ENCODE measurements around the gene CCDC122.

Gene CCDC122

DNA sequence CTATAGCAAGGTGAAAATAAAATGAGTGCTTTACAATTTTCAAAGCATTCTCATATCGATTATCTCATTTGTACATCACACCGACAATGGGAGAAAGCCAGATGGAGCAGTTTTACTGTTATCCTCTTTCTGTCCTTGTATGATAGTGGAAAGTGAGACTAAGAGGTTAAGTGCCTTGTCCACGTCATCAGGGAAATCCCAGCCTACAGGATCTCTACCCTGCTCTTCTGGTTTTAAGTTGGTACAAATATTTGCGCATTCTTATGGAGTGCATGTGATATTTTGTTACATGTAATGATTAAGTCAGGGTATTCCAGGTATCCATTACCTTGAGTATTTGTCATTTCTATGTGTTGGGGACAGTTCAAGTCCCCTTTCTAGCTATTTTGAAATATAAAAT lies 80.3 kb downstream of the CCDC122 start:
- DNase-seq, result no peak

DNA sequence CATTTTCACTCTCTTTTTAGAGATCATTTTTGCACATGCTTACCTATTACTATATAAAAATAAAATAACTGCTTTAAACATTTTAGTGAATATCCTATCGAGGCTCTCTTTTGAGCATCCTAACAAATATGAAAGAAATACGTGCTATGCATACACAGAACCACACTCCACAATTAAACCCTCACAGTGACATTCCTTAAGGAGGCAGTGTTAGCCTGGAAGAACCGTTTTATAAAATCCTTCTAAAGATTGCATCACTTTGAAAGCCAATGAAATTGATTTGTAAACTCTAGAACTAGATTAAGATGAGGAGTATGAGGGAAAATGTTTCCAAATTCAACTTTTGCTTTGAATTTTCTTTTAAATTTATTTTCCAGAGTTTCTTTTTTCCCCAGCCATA lies 81.7 kb downstream of the CCDC122 start:
- DNase-seq, result no peak

DNA sequence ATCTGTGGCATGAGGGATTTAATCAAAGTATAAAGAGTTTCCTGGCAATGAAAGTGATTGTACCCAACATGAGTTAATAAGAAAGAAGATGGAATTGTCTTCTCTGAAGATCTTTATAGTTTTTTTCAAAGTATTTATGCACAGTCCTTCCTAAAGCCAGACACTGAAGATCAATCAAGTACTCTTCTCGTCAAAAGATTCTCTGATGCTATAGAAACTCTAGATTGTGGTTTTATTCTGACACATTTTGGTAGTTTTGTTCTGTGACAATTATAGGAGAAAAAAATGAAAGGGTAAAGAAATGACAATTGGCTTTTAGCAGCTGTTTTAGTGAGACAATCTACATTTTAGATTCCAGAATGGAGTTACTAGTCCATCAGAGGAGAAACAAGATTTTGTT lies 82.4 kb downstream of the CCDC122 start:
- DNase-seq, result no peak

GRCh38 chr13:43794416-43794815 lies 85.1 kb downstream of the CCDC122 start:
- DNase-seq, result no peak

- no peak for DNase-seq
These were observed 87.3 kb downstream of the CCDC122 start for GRCh38 chr13:43792076-43792881.

DNA sequence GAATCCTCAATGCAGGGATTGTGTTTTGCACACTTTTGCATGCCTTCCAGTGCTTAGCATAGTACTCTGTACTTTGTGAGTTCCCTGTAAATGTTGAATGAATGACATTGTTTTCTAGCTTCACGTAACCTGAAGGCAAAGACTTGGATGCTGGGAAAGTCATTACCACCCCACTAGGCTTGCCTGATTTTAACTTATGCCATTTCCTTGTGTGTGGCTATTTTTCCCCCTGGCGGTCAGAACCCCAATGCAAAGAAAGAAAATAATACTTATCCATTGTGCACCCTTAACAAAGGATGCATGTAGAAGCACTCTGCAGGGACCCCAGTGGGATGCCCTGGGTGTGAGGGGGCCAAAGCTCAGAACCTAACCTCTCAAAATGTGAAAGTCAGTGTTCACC lies 91.5 kb downstream of the CCDC122 start:
- no peak for DNase-seq

- DNase-seq, result no peak
These were observed 92.0 kb downstream of the CCDC122 start for GRCh38 chr13:43787518-43787891.

- DNase-seq, result peak; percentile 36
These were observed 92.6 kb downstream of the CCDC122 start, which contains the start of gene ENOX1 for GRCh38 chr13:43786766-43787517. Gene ENOX1 (minus strand): TSS chr13:43786972.

GRCh38 chr13:43786472-43786765 lies 93.1 kb downstream of the CCDC122 start:
- DNase-seq, result no peak

All from NCI-H2107 (cell line).